ENCODE results near the gene OR1D5.

- TF ChIP-seq RCOR1 (IDR thresholded peaks at IDR 0.05; ENCODE audit: low read depth, low read length), result no peak
- TF ChIP-seq ZFP36 (IDR thresholded peaks at IDR 0.05; ENCODE audit: borderline replicate concordance, partially characterized antibody), result no peak
- no peak for TF ChIP-seq RNF2 (IDR thresholded peaks at IDR 0.05; ENCODE audit: borderline replicate concordance, low read depth)
- TF ChIP-seq HMGXB4 (CRISPR knock-in tag; IDR thresholded peaks at IDR 0.05; ENCODE audit: borderline replicate concordance), result no peak
These were observed 43.6 kb downstream of the OR1D5 start for GRCh38 chr17:3019761-3020160.
